ENCODE data around the gene JADE2.

- TF ChIP-seq, protein P1, sequence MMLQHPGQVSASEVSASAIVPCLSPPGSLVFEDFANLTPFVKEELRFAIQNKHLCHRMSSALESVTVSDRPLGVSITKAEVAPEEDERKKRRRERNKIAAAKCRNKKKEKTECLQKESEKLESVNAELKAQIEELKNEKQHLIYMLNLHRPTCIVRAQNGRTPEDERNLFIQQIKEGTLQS (IDR thresholded peaks at IDR 0.05; ENCODE audit: insufficient read depth, low read depth, low read length) = no peak
- TF ChIP-seq, protein P2, sequence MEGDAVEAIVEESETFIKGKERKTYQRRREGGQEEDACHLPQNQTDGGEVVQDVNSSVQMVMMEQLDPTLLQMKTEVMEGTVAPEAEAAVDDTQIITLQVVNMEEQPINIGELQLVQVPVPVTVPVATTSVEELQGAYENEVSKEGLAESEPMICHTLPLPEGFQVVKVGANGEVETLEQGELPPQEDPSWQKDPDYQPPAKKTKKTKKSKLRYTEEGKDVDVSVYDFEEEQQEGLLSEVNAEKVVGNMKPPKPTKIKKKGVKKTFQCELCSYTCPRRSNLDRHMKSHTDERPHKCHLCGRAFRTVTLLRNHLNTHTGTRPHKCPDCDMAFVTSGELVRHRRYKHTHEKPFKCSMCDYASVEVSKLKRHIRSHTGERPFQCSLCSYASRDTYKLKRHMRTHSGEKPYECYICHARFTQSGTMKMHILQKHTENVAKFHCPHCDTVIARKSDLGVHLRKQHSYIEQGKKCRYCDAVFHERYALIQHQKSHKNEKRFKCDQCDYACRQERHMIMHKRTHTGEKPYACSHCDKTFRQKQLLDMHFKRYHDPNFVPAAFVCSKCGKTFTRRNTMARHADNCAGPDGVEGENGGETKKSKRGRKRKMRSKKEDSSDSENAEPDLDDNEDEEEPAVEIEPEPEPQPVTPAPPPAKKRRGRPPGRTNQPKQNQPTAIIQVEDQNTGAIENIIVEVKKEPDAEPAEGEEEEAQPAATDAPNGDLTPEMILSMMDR (IDR thresholded peaks at IDR 0.05; ENCODE audit: control extremely low read depth in 1 of 3, insufficient read depth in 1 of 3, low read depth in 1 of 3, low read length in 3 of 3) = no peak
- no peak for TF ChIP-seq MAFK (IDR thresholded peaks at IDR 0.05; ENCODE audit: low read depth, low read length)
Measured at GRCh38 chr5:134570886-134571285, 45.4 kb downstream of the JADE2 start.

All from H1 (cell line).